Activated CD4-positive, alpha-beta T cell treated with anti-CD3 and anti-CD28 coated beads, Interleukin-2, Interleukin-4, amounts not matched to agents 100 ng/mL and 50 ng/mL, durations not matched to agents 16 hours and 8 hours (primary cell): ENCODE results near the gene SCN10A.

ENCODE experiments used
- DNase-seq: peaks from one replicate; pipeline ENCODE4 v3.0.0-alpha.2; 2020; ENCODE audit warnings: low spot score

Gene SCN10A

GRCh38 chr3:38651153-38651789 lies 164.7 kb downstream of the SCN10A start:
- DNase-seq, result peak; percentile 79

GRCh38 chr3:38650248-38650951 lies 165.6 kb downstream of the SCN10A start:
- DNase-seq, result no peak

- DNase-seq, result peak; percentile 22
These were observed 166.3 kb downstream of the SCN10A start, which contains the start of gene SCN5A for GRCh38 chr3:38649500-38650247. Gene SCN5A (minus strand): TSS chr3:38649687. CDS start chr3:38633307, 16,380 bp downstream.

GRCh38 chr3:38648659-38649499 lies 167.1 kb downstream of the SCN10A start:
- DNase-seq, result no peak

GRCh38 chr3:38648024-38648658 lies 167.9 kb downstream of the SCN10A start:
- no peak for DNase-seq

GRCh38 chr3:38647217-38647970 lies 168.6 kb downstream of the SCN10A start:
- no peak for DNase-seq
